HCT116 (cell line): ENCODE data around the gene SOCS7. TPM values are rescaled to one million over a fixed set of nuclear protein-coding genes. Genes with fewer than 3 reads are reported as not detected.

Experiments used
- ATAC-seq: fragments of 200-7000 bp; cut with Tn5 transposase; 2 replicates; pipeline ENCODE4 v1.9.1; 2020; ENCODE audit warnings: mild to moderate bottlenecking, moderate library complexity
- BruUV-seq: library from RNA; stranded (reverse); fragments of 400-500 nt; replicated peaks from 2 replicates; lab custom pipeline; 2021; lab: Mats Ljungman, UMichigan
- CTCF ChIA-PET: fragments of 300-600 bp; sonication (Branson Sonifier 250); formaldehyde crosslinking; loops from one replicate; lab custom pipeline; 2021; ENCODE audit warnings: antibody characterized with exemption; lab: Charles Lee
- POLR2A ChIA-PET: fragments of 300-600, 350-600 bp; sonication (Branson Sonifier 250); formaldehyde crosslinking; loops from one replicate; lab custom pipeline; 2021; ENCODE audit warnings: antibody characterized with exemption; lab: Charles Lee
- RAD21 ChIA-PET, 2 experiments: fragments of 300-600 bp; sonication (Branson Sonifier 250); formaldehyde crosslinking; loops; one replicate each; lab custom pipeline; 2023; ENCODE audit warnings: low total read pairs in 2 of 2; ENCODE audit not compliant: uncharacterized antibody in 2 of 2, unreplicated experiment in 2 of 2, low non-redundant PET in 1 of 2; lab: Charles Lee
- DNase-seq: peaks from one replicate; pipeline ENCODE4 v3.0.0-alpha.2; 2010; ENCODE audit warnings: low read depth, low spot score
- H2AFZ ChIP-seq: fragments of 200-600 bp; shearing (Covaris generic), sonication (generic); 2 replicates; pipeline ENCODE4 v1.6.1; 2017; ENCODE audit warnings: low read depth, mixed run types, mixed read lengths, antibody characterized with exemption, low read length; ENCODE audit not compliant: poor library complexity, severe bottlenecking
- H3K27ac ChIP-seq: 2 replicates; pipeline ENCODE4 v1.5.1; 2012; ENCODE audit warnings: low read depth, low read length
- H3K27me3 ChIP-seq: fragments of 200-600 bp; sonication (generic); 2 replicates; pipeline ENCODE4 v1.6.1; 2016; ENCODE audit warnings: mixed run types, low read length, mixed read lengths; ENCODE audit not compliant: insufficient read depth
- H3K36me3 ChIP-seq, 2 experiments: fragments of 200-500 bp in 1 of 2; fragments of 200-600 bp in 1 of 2; sonication (Bioruptor generic) in 1 of 2; sonication (generic) in 1 of 2; 2 replicates each; pipeline versions ENCODE4 v1.5.1 to v1.6.1; 2014 to 2016; ENCODE audit warnings: low read length in 2 of 2, inconsistent platforms in 1 of 2, mixed read lengths in 1 of 2, mixed run types in 1 of 2; ENCODE audit not compliant: insufficient read depth in 2 of 2, control insufficient read depth in 1 of 2
- H3K4me1 ChIP-seq, 2 experiments: fragments of 200-600 bp in 1 of 2; sonication (generic) in 1 of 2; 2 replicates each; pipeline versions ENCODE4 v1.5.1 to v1.6.1; 2012 to 2017; ENCODE audit warnings: low read length in 2 of 2, inconsistent platforms in 1 of 2, mild to moderate bottlenecking in 1 of 2, mixed read lengths in 1 of 2, mixed run types in 1 of 2, moderate library complexity in 1 of 2; ENCODE audit not compliant: insufficient read depth in 2 of 2, control insufficient read depth in 1 of 2
- H3K4me2 ChIP-seq: fragments of 200-600 bp; sonication (generic); 2 replicates; pipeline ENCODE4 v1.6.1; 2017; ENCODE audit warnings: mixed run types, low read length, mixed read lengths
- H3K4me3 ChIP-seq, 2 experiments: fragments of 200-600 bp in 1 of 2; sonication (generic) in 1 of 2; replicated peaks in 1 of 2; 2 replicates each; pipeline ENCODE4 v1.5.1; 2011 to 2016; ENCODE audit warnings: low read length in 2 of 2, control low read depth in 1 of 2, low read depth in 1 of 2, mild to moderate bottlenecking in 1 of 2, mixed read lengths in 1 of 2, mixed run types in 1 of 2
- H3K79me2 ChIP-seq: fragments of 200-600 bp; sonication (generic); 2 replicates; pipeline ENCODE4 v1.6.1; 2017; ENCODE audit warnings: mild to moderate bottlenecking, mixed run types, low read length, moderate library complexity, mixed read lengths; ENCODE audit not compliant: insufficient read depth
- H3K9ac ChIP-seq: fragments of 200-600 bp; sonication (generic); 2 replicates; pipeline ENCODE4 v1.6.1; 2016; ENCODE audit warnings: low read length, mixed read lengths
- H3K9me2 ChIP-seq: fragments of 200-600 bp; sonication (generic), shearing (Covaris generic); 2 replicates; pipeline ENCODE4 v1.6.1; 2017; ENCODE audit warnings: mixed run types, mild to moderate bottlenecking, moderate library complexity; ENCODE audit not compliant: insufficient read depth
- H3K9me3 ChIP-seq, 2 experiments: fragments of 200-500 bp in 1 of 2; fragments of 200-600 bp in 1 of 2; sonication (Bioruptor generic) in 1 of 2; sonication (generic) in 1 of 2; 2 replicates each; pipeline ENCODE4 v1.6.1; 2014 to 2017; ENCODE audit warnings: low read length in 2 of 2, mixed read lengths in 2 of 2, inconsistent platforms in 1 of 2, low read depth in 1 of 2, mild to moderate bottlenecking in 1 of 2, mixed run types in 1 of 2, moderate library complexity in 1 of 2; ENCODE audit not compliant: control insufficient read depth in 1 of 2, insufficient read depth in 1 of 2
- H4K20me1 ChIP-seq: fragments of 200-600 bp; sonication (generic), shearing (Covaris generic); 2 replicates; pipeline ENCODE4 v1.6.1; 2017; ENCODE audit warnings: mixed run types, mild to moderate bottlenecking, moderate library complexity; ENCODE audit not compliant: insufficient read depth
- ATF3 ChIP-seq: IDR thresholded peaks from 2 replicates; pipeline ENCODE4 v1.6.1; 2012
- ELF1 ChIP-seq: IDR thresholded peaks from 2 replicates; pipeline ENCODE4 v1.6.1; 2012; ENCODE audit warnings: low read depth, borderline replicate concordance
- EZH2phosphoT487 ChIP-seq: fragments of 200-600 bp; IDR thresholded peaks from 2 replicates; pipeline ENCODE4 v1.6.1; 2018; ENCODE audit warnings: antibody characterized with exemption, borderline replicate concordance
- POLR2A ChIP-seq: IDR thresholded peaks from 2 replicates; pipeline ENCODE4 v1.7.0; 2011; ENCODE audit warnings: borderline replicate concordance; ENCODE audit not compliant: insufficient read depth, insufficient read length; ENCODE audit errors: extremely low read depth
- SIN3A ChIP-seq: IDR thresholded peaks from 2 replicates; pipeline ENCODE4 v1.6.1; 2012; ENCODE audit warnings: low read depth
- SP1 ChIP-seq: IDR thresholded peaks from 2 replicates; pipeline ENCODE4 v1.6.1; 2012; ENCODE audit warnings: low read depth
- SRF ChIP-seq: IDR thresholded peaks from 2 replicates; pipeline ENCODE4 v1.6.1; 2012; ENCODE audit warnings: low read depth
- ZBTB33 ChIP-seq: IDR thresholded peaks from 2 replicates; pipeline ENCODE4 v1.6.1; 2011; ENCODE audit warnings: mild to moderate bottlenecking, low read length, moderate library complexity; ENCODE audit not compliant: insufficient replicate concordance; ENCODE audit errors: extremely low read depth
- ZFX ChIP-seq: fragments of 450-650 bp; IDR thresholded peaks from 2 replicates; pipeline ENCODE4 v1.6.1; 2017
- intact Hi-C: fragments of 100-400 bp; cut with micrococcal nuclease; formaldehyde crosslinking; loops from 2 replicates; pipeline ENCODE4 v1.10.0; 2022
- total RNA-seq: library from RNA; stranded (reverse); gene quantifications from one replicate; pipeline ENCODE4 v1.2.1, GENCODE V29; 2021; ENCODE audit not compliant: unreplicated experiment

SOCS7 gene
- total RNA-seq, 1 experiment from 2014 or later = 49.9 TPM

- ChIA-PET RAD21 (interaction anchor here in 1 of 2 experiments (0.7 kb wide), 1 partner anchor 51 kb away, joined by 4 read pairs; no protein-coding TSS in a partner anchor), POLR2A (no interaction called here), CTCF (interaction anchor here (1.4 kb wide), 1 partner anchor 29 kb away, joined by 5 read pairs; no protein-coding TSS in a partner anchor)
- Histone ChIP-seq H3K4me2 (peak overlapping the region; percentile 91), H2AFZ (no peak overlapping the region), H3K27ac (peak overlapping the region; percentile 73; the same call in 1 of the 2 replicates), H3K4me3 (peak overlapping the region; percentile 48 to 62), H3K27me3 (no peaks in the 10 kb centered on the region), H4K20me1 (no peaks in the 10 kb centered on the region), H3K79me2 (peaks cover 7% of the 10 kb centered on the region; the same call in 1 of the 2 replicates), H3K4me1 (peaks cover 65 to 81% of the 10 kb centered on the region in 2 experiments), H3K9ac (peak overlapping the region; percentile 66), H3K9me3 (no peaks in the 10 kb centered on the region), H3K36me3 (no peaks in the 10 kb centered on the region), H3K9me2 (no peaks in the 10 kb centered on the region)
- intact Hi-C loops = no loop called here
- BruUV-seq = no TSS peak
- no peak for ATAC-seq
- TF ChIP-seq SRF = no peak
- no peak for TF ChIP-seq ATF3
- no peak for TF ChIP-seq SIN3A
- no peak for TF ChIP-seq ELF1
- no peak for TF ChIP-seq SP1
- no peak for TF ChIP-seq ZBTB33
- no peak for TF ChIP-seq POLR2A
- DNase-seq = no peak
Measured at GRCh38 chr17:38452719-38453118, 101.1 kb downstream of the SOCS7 start.

GRCh38 chr17:38453951-38454421, 102.3 kb downstream of the SOCS7 start:
- ChIA-PET CTCF (no interaction called here), POLR2A (interaction anchor here (1.0 to 1.7 kb wide), 2 partner anchors 11 to 25 kb away, joined by 3 to 4 read pairs; partner anchors contain the start of gene ARHGAP23), RAD21 (no interaction called here)
- H4K20me1 ChIP-seq = no peaks in the 10 kb centered on the region
- peak overlapping the region; percentile 60 to 63 for H3K4me3 ChIP-seq
- H3K36me3 ChIP-seq = no peaks in the 10 kb centered on the region; a peak in 1 of 4 replicates
- H3K27ac ChIP-seq = peak overlapping the region; percentile 73
- no peak for DNase-seq
- peak overlapping the region; percentile 97 for H3K4me2 ChIP-seq
- no peaks in the 10 kb centered on the region for H3K9me2 ChIP-seq
- peak; percentile 33 for ATAC-seq
- BruUV-seq = no TSS peak
- no peaks in the 10 kb centered on the region for H3K27me3 ChIP-seq
- H2AFZ ChIP-seq = no peak overlapping the region
- intact Hi-C loops = no loop called here
- peaks cover 54 to 68% of the 10 kb centered on the region in 2 experiments for H3K4me1 ChIP-seq
- H3K9me3 ChIP-seq = no peaks in the 10 kb centered on the region
- peak overlapping the region; percentile 68 for H3K9ac ChIP-seq
- H3K79me2 ChIP-seq = peaks cover 7% of the 10 kb centered on the region; the same call in 1 of the 2 replicates
- TF ChIP-seq EZH2phosphoT487 (no peak), ZFX (peak; percentile 69; the same call in 1 of the 2 replicates)
